Right lobe of liver (tissue), 6 donors: ENCODE data around the gene ECE1. TPM values are rescaled to one million over a fixed set of nuclear protein-coding genes. Genes with fewer than 3 reads are reported as not detected.

Experiments
- ATAC-seq, 4 donors: fragments of 200-7000 bp; cut with Tn5 transposase; one replicate each; pipeline ENCODE4 v1.9.1; 2020; ENCODE audit warnings: mild to moderate bottlenecking in 4 of 4, moderate library complexity in 4 of 4
- DNase-seq, 3 donors: peaks; one replicate each; pipeline ENCODE4 v3.0.0-alpha.2; 2020
- H3K27ac ChIP-seq, 3 donors: fragments of 200-600 bp; one replicate each; pipeline ENCODE4 v1.8.0; 2022
- H3K27me3 ChIP-seq, 2 donors: fragments of 200-600 bp; one replicate each; pipeline ENCODE4 v1.8.0; 2022
- H3K36me3 ChIP-seq, 4 donors: fragments of 200-600 bp; sonication (generic) in 1 of 4; one replicate each; pipeline versions ENCODE4 v1.5.1 to v1.8.0; 2017 to 2022; ENCODE audit warnings: control low read depth in 1 of 4
- H3K4me1 ChIP-seq, 4 donors: fragments of 200-600 bp; sonication (generic) in 1 of 4; one replicate each; pipeline versions ENCODE4 v1.5.1 to v1.8.0; 2017 to 2022; ENCODE audit warnings: control low read depth in 1 of 4
- H3K4me3 ChIP-seq, 3 donors: fragments of 200-600 bp; one replicate each; pipeline ENCODE4 v1.8.0; 2022
- H3K9me3 ChIP-seq, 4 donors: fragments of 200-600 bp; sonication (generic) in 1 of 4; one replicate each; pipeline versions ENCODE4 v1.5.1 to v1.8.0; 2017 to 2022; ENCODE audit warnings: control low read depth in 1 of 4
- CTCF ChIP-seq, 4 donors: fragments of 200-600 bp in 3 of 4; fragments of 450-650 bp in 1 of 4; IDR thresholded peaks; one replicate each; pipeline versions ENCODE4 v1.5.1 to v1.8.0; 2016 to 2022; ENCODE audit warnings: antibody characterized with exemption in 4 of 4, mild to moderate bottlenecking in 2 of 4
- POLR2A ChIP-seq: fragments of 450-650 bp; IDR thresholded peaks from one replicate; pipeline ENCODE4 v1.6.1; 2017; ENCODE audit warnings: antibody characterized with exemption, mild to moderate bottlenecking
- WGBS: methylation state at CpG from one replicate; pipeline ENCODE4 v1.1.6; 2018; ENCODE audit warnings: low coverage, low lambda C conversion rate; ENCODE audit not compliant: insufficient coverage; ENCODE audit errors: missing lambda C conversion rate; 5-methylcytosine and 5-hydroxymethylcytosine counted together
- intact Hi-C, 2 donors: fragments of 100-400 bp; cut with DNase I; formaldehyde crosslinking; loops; one replicate each; pipeline versions ENCODE4 v1.11.2 to v1.14.1; 2022
- total RNA-seq, 6 experiments: library from RNA; depleted of rRNA in 2 of 6; stranded (reverse); fragments of >200 nt in 2 of 6; fragmentation: NEBNext Ultra II Directional in 3 of 6; extraction: Animal tissue kit (Norgen Biotek cat#: 25700) in 3 of 6; gene quantifications; one replicate each; pipeline versions ENCODE4 v1.1.0 to v1.2.4, GENCODE V29; 2016 to 2023
- donor health status: DM: no; HTN: yes; CAD: no.
- donor health status: DM: no; HTN: no; CAD: no.
- donor health status: DM: no; HTN: no; CAD: no.
- donor health status: DM: no; HTN: yes; CAD: no.
- donor health status: DM: no; HTN: yes; CAD: no.

The ECE1 gene
- total RNA-seq, 6 experiments from 2014 or later: 39.7 to 61.3 (median 43.8) TPM

- H3K27ac ChIP-seq: peak overlapping the region; percentile 85 to 97 (median 88)
- H3K4me1 ChIP-seq: peaks cover 0 to 97% (median 53%) of the 10 kb centered on the region in 4 donors
- 11% methylated on average over 5 of the region's 7 CpGs for whole genome bisulfite sequencing
- ATAC-seq (peak; percentile 50 to 73 (median 62)), DNase-seq (peak; percentile 88 to 97 (median 95))
- peak overlapping the region in 1 of 3 donors; percentile 22 for H3K4me3 ChIP-seq
- no peaks in the 10 kb centered on the region for H3K27me3 ChIP-seq
- H3K9me3 ChIP-seq: no peaks in the 10 kb centered on the region
- TF ChIP-seq POLR2A (no peak), CTCF (IDR thresholded peaks at IDR 0.05) (no peak)
- intact Hi-C loops: loop anchor here in 1 of 2 donors (10.0 kb wide), 1 partner anchor 73 kb away; no protein-coding TSS in a partner anchor
- no peaks in the 10 kb centered on the region for H3K36me3 ChIP-seq
These were observed 47.8 kb upstream of the ECE1 start for GRCh38 chr1:21337928-21338572.

- no peak overlapping the region for H3K4me3 ChIP-seq
- H3K9me3 ChIP-seq: no peaks in the 10 kb centered on the region
- ATAC-seq (no peak), DNase-seq (no peak)
- H3K36me3 ChIP-seq: no peaks in the 10 kb centered on the region
- WGBS: 14% methylated on average over 6 of the region's 8 CpGs
- H3K4me1 ChIP-seq: peaks cover 0 to 96% (median 53%) of the 10 kb centered on the region in 4 donors
- intact Hi-C loops: loop anchor here in 1 of 2 donors (10.0 kb wide), 1 partner anchor 73 kb away; no protein-coding TSS in a partner anchor
- H3K27me3 ChIP-seq: no peaks in the 10 kb centered on the region
- TF ChIP-seq CTCF (IDR thresholded peaks at IDR 0.05) (no peak), POLR2A (no peak)
- peak overlapping the region; percentile 85 to 97 (median 88) for H3K27ac ChIP-seq
These were observed 47.2 kb upstream of the ECE1 start for GRCh38 chr1:21337454-21337927.

- Histone ChIP-seq H3K36me3 (no peaks in the 10 kb centered on the region), H3K9me3 (no peaks in the 10 kb centered on the region), H3K27me3 (no peaks in the 10 kb centered on the region), H3K4me1 (peaks cover 0 to 96% (median 54%) of the 10 kb centered on the region in 4 donors), H3K4me3 (no peak overlapping the region), H3K27ac (peak overlapping the region; percentile 85 to 97 (median 88))
- TF ChIP-seq CTCF (IDR thresholded peaks at IDR 0.05): no peak
- no peak for TF ChIP-seq POLR2A
- intact Hi-C loops: loop anchor here in 1 of 2 donors (10.0 kb wide), 1 partner anchor 72 kb away; no protein-coding TSS in a partner anchor
- peak in 1 of 3 donors; percentile 63 for DNase-seq
- WGBS: 15% methylated on average over 8 of the region's 8 CpGs
- peak in 3 of 4 donors; percentile 0 to 16 (median 2) for ATAC-seq
These were observed 46.8 kb upstream of the ECE1 start for GRCh38 chr1:21337010-21337437.

- Histone ChIP-seq H3K9me3 (no peaks in the 10 kb centered on the region), H3K27ac (peak overlapping the region; percentile 85 to 97 (median 88)), H3K27me3 (no peaks in the 10 kb centered on the region), H3K4me1 (peaks cover 0 to 96% (median 53%) of the 10 kb centered on the region in 4 donors), H3K4me3 (no peak overlapping the region), H3K36me3 (no peaks in the 10 kb centered on the region)
- intact Hi-C loops: loop anchor here in 1 of 2 donors (10.0 kb wide), 1 partner anchor 71 kb away; no protein-coding TSS in a partner anchor
- DNase-seq (peak in 2 of 3 donors; percentile 63 to 68), ATAC-seq (no peak)
- TF ChIP-seq POLR2A (no peak), CTCF (IDR thresholded peaks at IDR 0.05) (no peak)
- WGBS: 25% methylated on average over 1 of the region's 3 CpGs
These were observed 45.5 kb upstream of the ECE1 start for GRCh38 chr1:21335750-21336224.
